HG03064 (cell line): ENCODE measurements around the gene CEP192.

Experiments
- ATAC-seq: cut with Tn5 transposase; IDR thresholded peaks from one replicate; pipeline ENCODE4 v1.9.1; 2021; ENCODE audit warnings: low read depth; ENCODE audit not compliant: unreplicated experiment

The CEP192 gene

DNA sequence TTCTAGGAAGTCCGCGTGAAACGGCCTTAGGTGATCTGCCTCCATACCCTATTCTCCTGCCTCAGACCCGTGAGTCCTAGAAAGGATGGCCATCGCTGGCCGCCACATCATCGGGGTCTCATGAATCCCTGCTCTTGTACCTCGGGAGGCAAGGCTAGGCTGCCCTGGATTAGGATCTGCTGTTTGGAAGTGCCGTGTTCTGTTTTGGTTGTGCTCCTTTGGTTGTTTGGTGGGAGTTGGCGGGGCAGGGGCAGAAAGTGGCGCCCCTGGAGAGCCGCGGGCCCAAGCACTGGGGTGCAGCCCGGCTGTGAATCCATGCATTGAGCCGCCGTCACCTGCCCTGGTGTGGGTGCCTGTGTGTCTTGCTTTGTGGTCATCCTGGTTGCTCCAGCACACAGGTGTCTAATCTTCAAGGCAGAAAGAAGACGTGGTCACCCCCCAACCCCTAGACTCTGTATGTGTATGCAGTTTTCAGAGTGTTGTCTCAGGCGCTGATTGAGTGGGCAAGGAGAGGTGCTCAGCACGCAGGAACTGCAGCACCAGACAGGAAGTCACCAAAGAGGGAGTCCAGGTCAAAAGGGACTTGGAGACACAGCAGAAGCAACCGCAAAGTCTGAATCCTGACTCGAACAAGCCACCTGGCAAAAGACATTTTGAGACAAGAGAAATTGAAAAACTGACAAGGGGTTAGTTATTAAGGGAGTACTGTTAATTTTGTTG lies 147.4 kb downstream of the CEP192 start:
- no peak for ATAC-seq

GRCh38 chr18:13139885-13140450 lies 148.8 kb downstream of the CEP192 start:
- no peak for ATAC-seq

- ATAC-seq: no peak
Measured at GRCh38 chr18:13141209-13141608, 150.0 kb downstream of the CEP192 start.

- no peak for ATAC-seq
Measured at GRCh38 chr18:13145636-13146190, 154.6 kb downstream of the CEP192 start.

GRCh38 chr18:13147130-13147529 lies 156.0 kb downstream of the CEP192 start:
- ATAC-seq: no peak

GRCh38 chr18:13151656-13152055 lies 160.5 kb downstream of the CEP192 start:
- no peak for ATAC-seq

DNA sequence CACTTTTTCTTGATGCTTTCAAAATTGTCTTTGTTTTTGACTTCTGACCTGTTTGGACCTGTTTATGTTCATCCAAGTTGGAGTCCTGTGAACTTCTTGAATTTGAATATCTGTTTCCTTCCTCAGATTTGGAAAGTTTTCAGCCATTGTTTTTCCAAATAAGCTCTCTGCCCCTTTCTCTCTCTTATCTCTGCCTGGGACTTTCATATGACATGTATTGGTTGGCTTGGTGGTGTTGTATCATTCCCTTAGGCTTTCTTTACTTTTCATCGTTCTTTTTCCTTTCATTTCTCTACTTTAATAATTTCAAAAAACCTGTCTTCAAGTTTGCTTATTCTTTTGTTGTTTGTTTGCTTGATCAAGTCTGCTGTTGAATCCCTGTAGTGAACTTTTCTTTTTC lies 167.3 kb downstream of the CEP192 start:
- ATAC-seq: no peak

GRCh38 chr18:13159579-13159978 lies 168.4 kb downstream of the CEP192 start:
- ATAC-seq: no peak

GRCh38 chr18:13161276-13161899 lies 170.2 kb downstream of the CEP192 start:
- no peak for ATAC-seq

GRCh38 chr18:13163167-13163927 lies 172.2 kb downstream of the CEP192 start:
- ATAC-seq: no peak

GRCh38 chr18:13164406-13164805 lies 173.2 kb downstream of the CEP192 start:
- no peak for ATAC-seq

DNA sequence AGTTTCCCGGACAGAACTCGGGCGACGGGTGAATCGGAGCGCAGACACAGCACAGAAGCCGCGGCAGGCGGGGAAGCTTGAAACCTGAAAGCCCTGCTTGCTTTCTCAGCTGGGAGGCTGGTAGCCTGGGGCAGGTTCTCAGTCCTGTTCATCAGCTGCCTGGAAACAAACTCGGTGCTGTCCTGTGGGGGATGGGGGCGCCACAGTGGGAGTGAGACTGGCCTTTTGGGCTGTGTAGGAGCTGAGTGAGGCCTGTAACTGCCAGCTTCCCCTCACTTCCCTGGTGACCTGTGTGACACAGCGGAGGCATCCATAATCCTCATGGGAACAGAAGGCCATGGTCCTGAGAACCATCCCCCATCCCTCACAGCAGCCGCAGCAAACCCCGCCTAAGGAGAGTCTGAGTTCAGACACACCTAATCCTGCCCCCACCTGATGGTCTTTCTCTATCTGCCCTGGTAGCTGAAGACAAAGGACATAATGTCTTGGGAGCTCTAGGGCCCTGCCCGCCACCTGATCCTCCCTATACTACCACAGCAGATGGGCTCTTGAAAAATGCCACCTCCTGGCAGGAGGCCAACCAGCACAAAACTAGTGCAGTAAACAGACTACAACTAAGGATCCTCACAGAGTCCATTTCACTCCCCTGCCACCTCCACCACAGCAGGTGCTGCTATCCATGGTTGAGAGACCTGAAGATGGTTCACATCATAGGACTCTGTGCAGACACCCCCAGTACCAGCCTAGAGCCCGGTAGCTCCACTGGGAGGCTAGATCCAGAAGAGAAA lies 174.7 kb downstream of the CEP192 start:
- no peak for ATAC-seq

DNA sequence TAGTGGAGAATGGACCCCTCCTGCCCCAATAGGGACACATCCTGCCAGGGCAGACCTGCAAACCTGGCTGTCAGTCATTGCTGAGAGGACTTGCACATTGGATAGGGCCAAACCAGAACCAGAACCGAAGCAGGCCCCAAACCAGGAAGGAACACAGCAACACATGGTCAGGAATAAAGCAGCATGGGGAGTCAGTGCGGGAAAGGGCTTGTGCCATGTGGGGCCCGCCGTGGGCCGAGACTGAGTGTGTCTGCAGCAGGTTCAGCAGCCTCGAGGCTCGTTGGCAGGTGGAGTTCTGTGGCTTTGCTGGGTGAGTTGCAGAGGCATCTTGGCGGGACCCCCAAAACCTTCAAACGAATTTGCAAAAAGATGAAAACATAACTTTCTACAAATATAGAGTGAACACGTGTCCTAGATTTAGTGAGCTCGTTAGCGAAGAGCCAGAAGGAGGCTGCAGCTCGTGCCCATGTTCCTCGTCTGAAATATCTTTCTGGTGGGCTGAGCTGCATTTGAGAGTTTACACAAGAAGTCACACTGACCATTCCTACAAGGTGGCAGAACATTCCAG lies 182.5 kb downstream of the CEP192 start:
- ATAC-seq: no peak
